Globus pallidus (tissue), 1 donor: ENCODE measurements around the gene SESN1.
"Not testable (repeated sequence)": the region's sequence is repeated elsewhere in the genome, so short reads cannot be mapped to it uniquely, and the experiment has no call there.

ENCODE experiments used
- DNase-seq: peaks from one replicate; pipeline ENCODE4 v3.0.0-alpha.2; 2015; ENCODE audit warnings: low spot score

Gene SESN1

GRCh38 chr6:109000289-109000688, 94.4 kb downstream of the SESN1 start:
- no peak for DNase-seq

DNA sequence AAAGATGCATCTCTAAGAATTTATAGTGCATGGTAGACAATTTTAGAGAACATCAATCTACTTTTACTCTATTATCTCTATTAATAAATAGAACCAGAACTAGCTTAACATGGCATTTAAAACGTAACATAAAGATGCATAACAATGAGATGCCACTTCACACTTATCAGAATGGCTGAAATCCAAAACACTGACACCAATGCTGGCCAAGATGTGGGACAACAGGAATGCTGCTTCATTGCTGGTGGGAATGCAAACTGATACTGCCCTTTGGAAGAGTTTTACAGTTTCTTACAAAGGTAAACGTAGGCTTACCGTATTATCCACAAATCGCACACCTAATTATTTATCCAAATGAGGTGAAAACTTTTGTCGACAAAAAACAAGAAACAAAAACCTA, 95.2 kb downstream of the SESN1 start:
- DNase-seq = no peak

DNA sequence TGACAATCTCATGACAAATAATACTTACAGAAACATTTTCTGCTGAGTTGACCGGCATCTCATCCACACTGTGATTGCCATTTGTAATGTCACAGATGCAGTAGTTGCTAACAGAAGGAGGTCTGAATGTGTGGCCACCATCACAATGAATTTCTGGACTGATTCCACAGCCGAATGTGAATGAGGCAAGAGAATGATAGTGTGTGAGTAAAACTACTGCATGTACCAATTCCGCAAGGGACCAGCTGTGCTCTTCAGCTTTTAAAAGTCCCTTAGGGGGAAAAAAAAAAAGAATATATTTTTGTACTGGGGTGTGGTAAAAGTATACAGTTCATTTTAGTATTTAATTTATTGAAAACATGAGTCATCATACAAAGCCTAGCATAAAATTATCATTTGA, 96.2 kb downstream of the SESN1 start:
- DNase-seq = no peak

GRCh38 chr6:108996208-108996607, 98.4 kb downstream of the SESN1 start:
- DNase-seq = no peak

GRCh38 chr6:108995296-108995695, 99.3 kb downstream of the SESN1 start:
- DNase-seq = no peak

GRCh38 chr6:108993876-108994275, 100.8 kb downstream of the SESN1 start:
- DNase-seq = no peak

DNA sequence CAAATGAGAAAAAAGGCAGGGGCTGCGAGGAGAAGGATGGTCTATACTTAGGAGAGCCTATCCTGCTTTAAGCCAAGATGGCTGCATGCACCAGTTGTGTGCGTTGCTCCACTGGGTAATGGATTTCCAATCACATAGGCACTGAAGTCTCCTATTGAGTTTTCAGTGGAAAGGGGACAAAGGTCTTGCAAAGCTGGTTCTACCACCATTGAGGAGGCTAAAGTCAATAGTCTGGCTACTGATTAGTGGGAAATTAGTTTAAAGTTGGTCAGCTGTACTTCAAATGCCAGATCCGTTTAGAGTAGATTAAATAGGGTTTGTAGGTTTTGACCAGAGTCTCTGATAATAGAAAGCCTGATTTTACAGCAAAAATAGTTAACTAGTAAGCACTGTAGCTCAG, 104.9 kb downstream of the SESN1 start:
- no peak for DNase-seq

GRCh38 chr6:108988765-108989164, 105.9 kb downstream of the SESN1 start:
- no peak for DNase-seq

GRCh38 chr6:108988296-108988695, 106.3 kb downstream of the SESN1 start:
- no peak for DNase-seq

DNA sequence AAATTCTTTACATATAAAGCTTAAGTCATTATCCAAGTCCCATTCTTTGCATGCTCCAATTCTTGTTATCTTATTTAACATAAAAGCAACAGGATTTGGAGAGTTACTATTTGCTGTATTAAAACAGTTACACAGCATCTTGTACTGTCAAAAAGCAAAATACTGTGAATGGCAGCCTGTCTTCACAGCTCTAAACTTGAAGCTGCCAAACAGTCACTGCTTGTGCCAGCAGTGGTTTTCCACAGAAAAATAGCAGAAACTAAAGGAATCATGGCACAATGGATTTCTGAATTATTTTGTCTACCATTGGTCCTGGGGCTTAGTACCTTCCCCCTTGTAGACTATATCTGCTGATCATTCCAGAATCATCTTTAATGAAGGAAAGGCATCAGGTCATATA, 107.5 kb downstream of the SESN1 start:
- no peak for DNase-seq

DNA sequence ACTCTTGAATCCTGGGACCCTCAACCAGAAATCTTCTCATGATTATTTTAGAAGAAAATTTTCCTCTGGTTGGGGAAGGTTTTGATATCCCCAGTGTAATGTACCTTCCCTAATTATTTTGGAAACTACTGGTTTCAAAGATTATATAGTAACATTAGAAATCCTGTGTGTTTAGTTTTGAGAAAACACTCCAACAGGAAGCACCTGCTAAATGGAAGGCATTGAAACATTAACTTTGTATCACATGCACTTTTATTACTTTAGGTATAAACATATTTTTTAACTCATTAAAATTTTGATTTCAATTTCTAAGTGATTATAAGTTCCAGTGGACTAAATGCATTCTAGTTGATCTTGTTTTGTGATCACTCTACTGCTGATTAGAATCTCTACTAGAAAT, 109.3 kb downstream of the SESN1 start:
- no peak for DNase-seq

DNA sequence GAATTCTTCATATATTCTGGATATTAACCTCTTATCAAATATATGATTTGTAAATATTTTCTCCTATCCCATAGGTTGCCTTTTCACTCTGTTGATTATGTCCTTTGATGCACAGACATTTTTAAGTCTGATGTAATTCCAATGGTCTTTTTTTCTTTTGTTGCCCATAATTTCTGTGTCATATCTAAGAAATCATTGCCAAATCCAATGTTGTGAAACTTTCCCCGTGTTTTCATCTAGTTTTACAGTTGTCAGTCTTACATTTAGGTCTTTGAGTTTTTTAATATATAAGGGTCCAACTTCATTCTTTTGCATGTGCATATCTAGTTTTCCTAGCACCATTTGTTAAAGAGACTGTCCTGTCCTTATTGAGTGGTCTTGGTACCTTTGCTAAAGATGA, 111.5 kb downstream of the SESN1 start:
- no peak for DNase-seq

- DNase-seq = no peak
Observed at GRCh38 chr6:108982154-108983113, 112.2 kb downstream of the SESN1 start.

DNA sequence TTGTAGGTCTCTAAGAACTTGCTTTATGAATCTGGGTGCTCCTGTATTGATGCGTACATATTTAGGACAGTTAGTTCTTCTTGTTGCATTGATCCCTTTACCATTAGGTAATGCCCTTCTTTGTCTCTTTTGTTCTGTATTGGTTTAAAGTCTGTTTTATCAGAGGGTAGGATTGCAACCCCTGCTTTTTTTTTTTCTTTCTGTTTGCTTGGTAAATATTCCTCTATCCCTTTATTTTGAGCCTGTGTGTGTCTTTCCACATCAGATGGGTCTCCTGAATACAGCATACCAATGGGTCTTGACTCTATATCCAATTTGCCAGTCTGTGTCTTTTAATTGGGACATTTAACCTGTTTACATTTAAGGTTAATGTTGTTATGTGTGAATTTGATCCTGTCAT, 116.0 kb downstream of the SESN1 start:
- DNase-seq = not testable (repeated sequence)

DNA sequence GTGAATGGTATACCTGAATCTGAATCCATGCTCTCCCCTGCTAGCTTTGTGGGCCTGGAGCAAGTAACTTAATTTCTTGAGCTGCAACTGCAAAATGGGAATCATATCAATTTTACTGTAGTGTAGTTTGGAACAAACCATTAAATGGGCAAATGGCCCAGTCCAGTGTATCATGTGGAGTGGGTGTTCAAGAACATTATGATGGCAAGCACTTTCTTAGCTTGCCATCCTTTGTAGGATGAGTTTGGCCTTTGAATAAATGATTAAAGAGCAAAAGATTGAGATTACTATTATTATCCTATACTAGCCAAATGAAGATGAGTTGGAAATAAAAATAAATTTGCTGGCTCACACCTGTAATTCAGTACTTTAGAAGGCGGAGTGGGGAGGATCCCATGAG, 120.4 kb downstream of the SESN1 start:
- no peak for DNase-seq

DNA sequence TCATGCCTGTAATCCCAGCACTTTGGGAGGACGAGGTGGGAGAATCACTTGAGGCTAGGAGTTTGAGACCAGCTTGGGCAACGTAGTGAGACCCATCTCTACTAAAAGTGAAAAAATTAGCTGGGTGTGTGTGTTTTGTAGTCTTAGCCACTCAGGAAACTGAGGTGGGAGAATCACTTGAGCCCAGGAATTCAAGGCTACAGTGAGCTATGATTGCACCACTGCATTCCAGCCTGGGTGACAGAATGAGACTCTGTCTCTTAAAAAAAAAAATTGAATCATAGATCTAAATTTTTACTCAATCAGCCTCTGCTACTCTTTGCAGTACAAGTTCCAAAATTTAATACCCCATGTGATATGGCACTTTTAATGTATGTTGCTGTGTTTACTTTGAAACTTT, 124.9 kb downstream of the SESN1 start:
- DNase-seq = no peak

DNA sequence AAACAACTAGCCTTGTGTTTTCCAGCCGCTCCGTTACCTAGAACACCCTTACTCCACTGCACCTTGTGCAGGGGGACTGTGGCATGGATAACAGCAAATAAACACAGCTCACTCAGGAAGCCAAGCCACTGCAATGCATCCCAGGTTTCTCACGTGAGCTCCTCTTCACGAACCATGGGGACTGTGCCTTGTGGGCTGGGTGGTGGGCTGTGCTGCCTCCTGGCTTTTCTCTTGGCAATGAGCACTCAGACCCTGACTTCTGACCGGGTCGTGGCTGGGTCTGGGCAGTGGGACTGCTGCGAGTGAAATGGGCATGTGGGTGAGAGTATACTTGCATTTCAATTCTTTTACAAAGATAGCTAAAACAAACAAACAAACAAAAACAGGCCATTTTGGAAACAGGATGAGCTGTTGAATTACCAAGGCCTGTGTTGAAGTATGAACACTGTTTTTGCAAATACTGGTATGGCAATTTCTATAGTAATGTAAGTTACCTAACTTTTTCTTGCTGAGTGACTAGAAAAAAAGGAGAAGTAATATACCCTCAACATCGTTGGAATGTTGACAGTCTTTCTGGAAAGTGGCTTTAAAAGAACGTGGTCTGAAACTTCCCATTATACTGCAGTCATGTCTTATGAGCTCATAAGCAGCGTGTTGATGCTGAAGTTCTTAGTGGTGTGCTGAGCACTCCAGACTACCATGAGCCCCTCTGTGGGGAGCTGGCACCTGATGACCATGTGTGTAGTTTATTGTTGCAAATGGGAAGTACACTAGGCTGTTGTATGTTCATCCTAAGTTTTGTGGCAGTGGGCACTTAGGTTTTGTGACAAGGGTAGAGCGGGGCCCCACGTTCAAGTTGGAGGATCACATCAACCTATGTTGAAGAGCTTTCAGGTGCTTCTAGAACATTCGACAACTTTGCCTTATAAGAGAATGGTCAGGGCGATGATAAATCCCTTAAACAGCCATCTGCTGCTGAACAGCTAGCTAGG, 126.0 kb downstream of the SESN1 start:
- DNase-seq = no peak

DNA sequence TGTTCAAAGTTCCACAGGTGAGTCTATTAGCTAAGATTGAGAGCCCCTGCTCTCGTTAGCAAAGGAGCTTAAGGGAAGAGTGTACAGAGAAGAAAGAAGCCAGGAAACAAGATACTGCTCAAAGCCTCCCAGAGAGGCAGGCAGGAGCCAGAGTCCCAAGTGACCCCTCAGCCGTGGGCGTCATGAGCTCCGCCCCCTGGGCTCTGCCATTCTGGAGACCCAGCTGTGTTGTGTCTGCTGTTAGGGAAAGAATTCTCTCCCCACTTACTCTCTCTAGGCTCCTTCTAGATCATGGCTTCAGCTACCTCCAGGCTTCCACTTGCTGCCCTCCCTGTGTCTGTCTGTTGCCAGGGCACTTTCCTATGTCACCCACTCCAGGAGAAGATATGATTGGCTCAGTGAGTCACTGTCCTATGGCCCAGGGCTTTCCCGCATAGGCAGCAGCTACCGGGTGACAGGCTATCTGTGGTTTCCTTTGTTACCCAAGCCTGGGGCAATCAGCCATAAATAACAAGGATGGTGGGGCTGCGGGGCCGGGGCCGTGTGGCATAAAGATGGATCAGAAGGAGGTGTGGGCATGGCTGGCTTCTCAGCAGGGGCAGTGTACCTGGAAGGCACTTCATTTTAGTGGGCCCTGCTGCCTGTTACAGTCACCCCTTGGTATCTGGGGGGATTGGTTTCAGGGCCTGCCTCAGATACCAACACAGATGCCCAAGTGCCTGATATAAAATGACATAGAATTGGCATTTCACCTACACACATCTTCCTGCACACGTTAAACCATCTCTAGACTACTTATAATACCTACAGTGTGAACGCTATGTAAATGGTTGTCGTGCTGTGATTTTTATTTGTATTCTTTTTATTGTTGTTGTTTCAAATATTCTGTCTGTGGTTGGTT, 127.5 kb downstream of the SESN1 start:
- no peak for DNase-seq

DNA sequence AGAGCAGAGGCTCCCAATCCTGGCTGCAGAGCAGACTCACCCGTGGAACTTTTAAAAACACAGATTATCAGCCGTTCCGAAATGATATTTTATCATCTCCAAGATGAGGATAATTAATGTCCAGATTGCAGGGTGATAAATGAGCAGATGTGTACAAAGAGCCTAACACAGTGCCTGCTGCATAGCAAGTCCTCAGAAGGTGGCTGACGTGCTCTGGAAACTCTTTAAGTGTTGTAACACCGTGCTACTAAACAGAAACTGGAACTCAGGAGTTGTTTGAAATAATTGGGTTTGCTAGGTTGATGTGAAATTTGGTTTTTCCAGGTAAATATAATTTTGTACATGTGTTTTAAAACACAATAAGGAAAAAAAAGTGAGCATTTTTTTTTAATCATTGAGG, 128.4 kb downstream of the SESN1 start:
- DNase-seq = no peak

GRCh38 chr6:108961985-108962384, 132.7 kb downstream of the SESN1 start:
- DNase-seq = no peak

DNA sequence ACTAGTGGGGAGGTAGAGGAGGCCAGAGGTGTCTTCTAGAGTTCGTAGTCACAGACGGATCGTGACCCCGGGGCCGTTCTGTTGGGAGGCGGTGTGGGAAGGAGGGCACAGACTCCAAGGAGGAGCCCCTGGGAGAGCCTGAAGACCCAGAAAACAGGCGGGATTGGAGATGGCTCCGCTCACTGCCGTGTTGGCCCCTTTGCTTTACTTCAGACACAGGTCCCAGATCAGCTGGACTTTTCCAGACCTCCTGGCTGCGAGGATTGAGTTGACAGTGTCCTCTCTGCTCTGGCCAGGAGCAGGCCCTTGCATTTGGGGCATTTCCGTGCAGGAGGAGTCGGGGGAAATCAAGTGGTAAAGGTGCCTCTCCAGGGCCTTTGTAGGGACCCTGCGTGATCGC, 133.6 kb downstream of the SESN1 start:
- no peak for DNase-seq

DNA sequence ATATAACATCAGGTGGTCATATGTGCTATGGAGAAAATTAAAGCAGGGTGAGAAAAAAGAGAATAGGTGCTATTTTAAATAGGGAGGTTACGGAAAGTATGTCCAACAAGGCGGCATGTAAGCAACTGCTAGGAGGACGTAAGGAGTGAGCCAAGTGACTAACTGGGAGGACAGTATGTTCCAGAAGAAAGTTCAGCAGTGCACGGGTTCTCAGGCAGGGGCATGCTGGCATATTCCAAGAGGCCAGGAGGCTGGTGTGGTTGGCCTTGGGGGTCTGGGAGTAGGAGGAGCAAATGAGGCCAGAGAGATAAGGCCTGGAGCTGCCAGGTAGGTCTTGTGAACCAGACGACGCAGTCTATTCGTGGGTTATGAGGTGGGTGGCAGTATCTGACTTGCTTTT, 134.0 kb downstream of the SESN1 start:
- DNase-seq = no peak
